WI38 (cell line): Measurements from ENCODE around the gene CHD2.
A peak's percentile ranks its signal among the peaks of the same experiment; 100 is the strongest.

Source experiments
- H3K4me3 ChIP-seq: 2 replicates; pipeline ENCODE4 v1.5.1; 2011; ENCODE audit warnings: low read depth, mild to moderate bottlenecking, control low read depth, low read length
- CTCF ChIP-seq: IDR thresholded peaks from 2 replicates; pipeline ENCODE4 v1.5.1; 2012; ENCODE audit warnings: low read depth, mild to moderate bottlenecking, control low read depth, low read length

The CHD2 gene

GRCh38 chr15:92886042-92886537, 14.0 kb upstream of the CHD2 start:
- no peak for TF ChIP-seq CTCF

GRCh38 chr15:92886815-92887214, 13.3 kb upstream of the CHD2 start:
- no peak for TF ChIP-seq CTCF
- H3K4me3 ChIP-seq = no peak overlapping the region

More at GRCh38 chr15:92886042-92886537, 14.0 kb upstream of the CHD2 start:
- peak overlapping the region; percentile 86 for H3K4me3 ChIP-seq

GRCh38 chr15:92887869-92888268, 12.3 kb upstream of the CHD2 start:
- TF ChIP-seq CTCF = no peak
- no peak overlapping the region for H3K4me3 ChIP-seq

- no peak overlapping the region for H3K4me3 ChIP-seq
Measured at GRCh38 chr15:92889390-92890107, 10.6 kb upstream of the CHD2 start.

GRCh38 chr15:92891533-92892200, 8.5 kb upstream of the CHD2 start:
- no peak for TF ChIP-seq CTCF
- no peak overlapping the region for H3K4me3 ChIP-seq

More at GRCh38 chr15:92889390-92890107, 10.6 kb upstream of the CHD2 start:
- no peak for TF ChIP-seq CTCF

GRCh38 chr15:92892201-92892555, 7.9 kb upstream of the CHD2 start:
- H3K4me3 ChIP-seq = no peak overlapping the region
- no peak for TF ChIP-seq CTCF

- TF ChIP-seq CTCF = no peak
Measured at GRCh38 chr15:92893200-92893599, 6.9 kb upstream of the CHD2 start.

More at GRCh38 chr15:92893200-92893599, 6.9 kb upstream of the CHD2 start:
- H3K4me3 ChIP-seq = no peak overlapping the region
